Transverse colon (tissue), 3 donors: ENCODE data around the gene MAP3K1.

Experiments
- POLR2A ChIP-seq: fragments of 450-650 bp; IDR thresholded peaks from one replicate; pipeline ENCODE4 v1.6.1; 2016; ENCODE audit warnings: antibody characterized with exemption, mild to moderate bottlenecking, moderate library complexity
- TF ChIP-seq, protein P1 (sequence below), 5 experiments: fragments of 200-600 bp in 3 of 5; fragments of 450-650 bp in 2 of 5; sonication (generic) in 3 of 5; IDR thresholded peaks; 1 replicate in 2 of 5; 2 replicates in 3 of 5; pipeline ENCODE4 v1.5.1; 2016 to 2017; ENCODE audit warnings: antibody characterized with exemption in 5 of 5, inconsistent platforms in 3 of 5, mild to moderate bottlenecking in 2 of 5, moderate library complexity in 1 of 5

DNA sequence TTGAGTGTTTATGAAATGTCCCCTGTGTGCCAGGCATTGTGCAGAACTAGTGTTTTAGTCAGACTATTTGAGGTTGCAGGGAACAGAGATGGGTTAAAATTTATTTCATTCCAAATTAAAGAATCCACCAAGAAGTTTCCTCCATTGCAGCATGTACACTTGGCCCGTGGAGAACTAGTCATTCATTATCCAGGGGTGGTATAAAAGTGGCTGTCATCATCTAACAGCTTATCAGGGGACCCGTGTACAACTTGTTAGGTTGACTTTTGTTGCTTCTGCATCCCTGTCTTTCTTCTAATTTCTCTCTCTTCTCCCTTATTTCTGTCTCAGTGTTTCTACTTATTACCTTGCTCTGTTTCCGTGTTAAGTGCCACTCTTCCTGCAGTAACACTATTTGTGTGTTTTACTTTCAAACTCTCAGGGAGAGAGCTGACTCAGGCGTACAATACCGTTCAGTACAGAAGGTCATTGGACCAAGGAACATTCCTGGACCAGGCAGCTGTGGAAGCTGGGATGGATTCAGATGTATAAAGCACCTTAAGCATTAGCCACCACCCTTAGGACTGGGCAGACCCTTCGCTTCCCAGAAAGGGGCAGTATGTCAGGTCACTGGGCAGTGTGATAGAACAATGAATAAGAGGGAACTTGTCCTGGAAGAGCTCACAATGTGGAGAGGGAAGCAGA lies 36.1 kb downstream of the MAP3K1 start:
- TF ChIP-seq POLR2A: no peak
- TF ChIP-seq, protein P1, sequence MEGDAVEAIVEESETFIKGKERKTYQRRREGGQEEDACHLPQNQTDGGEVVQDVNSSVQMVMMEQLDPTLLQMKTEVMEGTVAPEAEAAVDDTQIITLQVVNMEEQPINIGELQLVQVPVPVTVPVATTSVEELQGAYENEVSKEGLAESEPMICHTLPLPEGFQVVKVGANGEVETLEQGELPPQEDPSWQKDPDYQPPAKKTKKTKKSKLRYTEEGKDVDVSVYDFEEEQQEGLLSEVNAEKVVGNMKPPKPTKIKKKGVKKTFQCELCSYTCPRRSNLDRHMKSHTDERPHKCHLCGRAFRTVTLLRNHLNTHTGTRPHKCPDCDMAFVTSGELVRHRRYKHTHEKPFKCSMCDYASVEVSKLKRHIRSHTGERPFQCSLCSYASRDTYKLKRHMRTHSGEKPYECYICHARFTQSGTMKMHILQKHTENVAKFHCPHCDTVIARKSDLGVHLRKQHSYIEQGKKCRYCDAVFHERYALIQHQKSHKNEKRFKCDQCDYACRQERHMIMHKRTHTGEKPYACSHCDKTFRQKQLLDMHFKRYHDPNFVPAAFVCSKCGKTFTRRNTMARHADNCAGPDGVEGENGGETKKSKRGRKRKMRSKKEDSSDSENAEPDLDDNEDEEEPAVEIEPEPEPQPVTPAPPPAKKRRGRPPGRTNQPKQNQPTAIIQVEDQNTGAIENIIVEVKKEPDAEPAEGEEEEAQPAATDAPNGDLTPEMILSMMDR (IDR thresholded peaks at IDR 0.05): no peak
